Hypothalamus (tissue), 51 donors: ENCODE measurements around the gene C19orf25.
A peak's percentile ranks its signal among the peaks of the same experiment; 100 is the strongest.

Source experiments
- DNase-seq, 51 donors: peaks; one replicate each; lab custom pipeline; 2025; lab: John Stamatoyannopoulos, UW

Gene C19orf25

GRCh38 chr19:1513499-1514294 lies 34.7 kb upstream of the C19orf25 start:
- peak in 1 of 51 donors; percentile 6 for DNase-seq

- peak in 1 of 51 donors; percentile 13 for DNase-seq
Observed at GRCh38 chr19:1512671-1513498, 33.9 kb upstream of the C19orf25 start, which contains the start of gene ADAMTSL5. TSS of gene ADAMTSL5 (minus strand) at chr19:1513019. CDS start at chr19:1510943, 2,076 bp downstream.

DNA sequence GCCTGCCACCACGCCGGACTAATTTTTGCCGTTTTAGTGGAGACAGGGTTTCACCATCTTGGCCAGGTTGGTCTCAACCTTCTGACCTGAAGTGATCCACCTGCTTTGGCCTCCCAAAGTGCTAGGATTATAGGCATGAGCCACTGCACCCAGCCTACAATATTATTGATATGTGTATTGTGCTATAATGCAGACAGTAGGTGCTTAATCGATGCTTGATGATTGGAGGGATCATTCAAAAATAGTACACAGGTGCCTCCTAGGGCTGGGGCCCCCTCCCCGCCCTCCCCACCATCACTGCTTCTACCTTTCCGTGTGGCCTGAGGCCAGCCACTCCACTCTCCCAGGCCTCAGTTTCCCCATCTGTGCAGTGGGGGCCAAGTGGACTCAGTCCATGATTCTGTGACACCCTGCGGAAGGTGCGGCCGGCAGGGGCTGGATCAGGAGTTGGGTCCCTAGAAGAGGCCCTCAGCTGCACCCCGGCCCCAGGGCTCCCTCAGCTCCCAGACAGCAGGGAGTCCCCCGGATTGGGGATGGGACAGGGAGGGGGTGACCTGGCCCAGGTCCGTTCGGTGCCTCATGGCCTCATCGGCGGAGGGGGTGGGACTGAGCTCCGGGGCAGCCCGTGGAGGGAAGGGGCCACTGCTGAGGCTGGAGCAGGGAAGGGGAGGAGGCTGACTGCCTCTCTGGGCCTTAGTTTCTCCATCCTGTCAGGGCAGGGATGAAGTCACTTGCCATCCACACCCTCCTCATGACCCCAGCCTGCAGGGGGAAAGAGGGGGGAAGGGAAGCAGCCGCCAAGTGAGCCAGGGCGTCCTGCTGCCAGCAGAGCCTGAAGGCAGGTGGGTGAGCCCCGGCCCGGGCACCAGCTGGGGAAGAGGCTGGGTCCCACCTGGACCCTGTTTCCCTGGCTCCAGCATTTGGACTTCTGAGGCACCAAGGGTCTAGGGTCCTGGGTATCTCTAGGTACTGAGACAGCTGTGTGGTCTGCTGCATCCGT lies 32.6 kb upstream of the C19orf25 start:
- DNase-seq: no peak

DNA sequence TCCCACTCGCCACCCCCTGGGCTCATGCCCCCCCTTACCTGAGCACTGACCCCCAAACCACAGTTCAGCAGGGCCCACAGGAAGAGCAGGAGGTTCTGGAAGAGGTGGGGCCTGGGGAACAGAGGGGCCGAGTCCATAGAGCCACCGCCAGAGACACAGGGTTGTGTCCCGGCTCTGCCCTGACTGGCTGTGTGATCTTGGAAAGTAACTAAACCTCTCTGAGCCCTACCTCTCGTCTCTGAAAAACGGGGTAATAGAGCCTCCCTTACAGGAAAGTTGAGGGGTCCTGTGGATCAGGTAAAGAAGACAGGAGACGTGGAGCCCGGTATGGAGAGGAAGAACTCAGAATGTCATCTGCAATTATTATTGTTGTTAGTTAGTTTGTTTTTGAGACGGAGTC lies 31.8 kb upstream of the C19orf25 start:
- no peak for DNase-seq

- no peak for DNase-seq
Observed at GRCh38 chr19:1510442-1510806, 31.4 kb upstream of the C19orf25 start.

GRCh38 chr19:1509602-1510441 lies 30.8 kb upstream of the C19orf25 start:
- DNase-seq: no peak

DNA sequence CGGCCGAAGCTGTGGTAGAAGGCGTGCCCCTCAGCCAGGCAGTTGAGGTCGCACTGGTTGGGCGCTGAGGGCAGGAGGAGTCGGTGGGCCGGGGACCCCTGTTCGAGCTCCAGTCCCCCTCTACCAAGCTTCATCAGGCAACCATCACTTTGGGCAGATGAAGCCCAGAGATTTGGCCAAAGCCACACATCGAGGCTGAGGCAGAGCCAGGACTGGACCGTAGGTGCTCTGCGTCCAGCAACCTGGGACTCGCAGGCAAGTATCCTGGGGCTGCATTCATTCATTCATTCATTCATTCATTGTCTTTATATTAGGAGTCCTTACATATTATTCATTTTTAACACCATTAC lies 29.5 kb upstream of the C19orf25 start:
- no peak for DNase-seq

- DNase-seq: peak; percentile 53 to 96 (median 89)
Observed at GRCh38 chr19:1507763-1508506, 28.9 kb upstream of the C19orf25 start.

DNA sequence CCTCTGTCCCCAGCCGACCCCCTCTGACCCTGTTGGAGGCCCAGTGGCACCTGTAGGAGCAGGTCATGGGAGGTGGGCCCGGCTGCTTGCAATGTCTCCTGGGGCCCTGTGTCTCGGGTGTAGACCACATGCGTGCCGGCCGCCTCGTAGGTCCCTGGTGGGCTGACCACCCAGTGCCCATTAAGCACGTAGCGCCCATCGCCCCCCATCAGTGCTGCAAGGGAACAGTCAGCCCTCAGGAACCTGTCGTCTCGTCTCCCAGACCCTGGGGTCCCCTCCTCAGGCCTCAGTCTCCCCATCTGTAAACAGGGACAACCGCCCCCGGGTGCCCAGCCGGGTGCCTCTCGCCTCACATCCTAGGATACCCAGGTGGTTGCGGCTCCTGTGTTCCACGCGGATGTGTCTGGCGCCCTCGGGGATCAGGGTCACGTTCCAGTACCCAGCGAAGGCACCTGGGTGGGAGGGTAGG lies 28.2 kb upstream of the C19orf25 start:
- peak in 1 of 51 donors; percentile 37 for DNase-seq

GRCh38 chr19:1505991-1506881 lies 27.2 kb upstream of the C19orf25 start:
- no peak for DNase-seq

- no peak for DNase-seq
Observed at GRCh38 chr19:1505012-1505411, 26.0 kb upstream of the C19orf25 start.

DNA sequence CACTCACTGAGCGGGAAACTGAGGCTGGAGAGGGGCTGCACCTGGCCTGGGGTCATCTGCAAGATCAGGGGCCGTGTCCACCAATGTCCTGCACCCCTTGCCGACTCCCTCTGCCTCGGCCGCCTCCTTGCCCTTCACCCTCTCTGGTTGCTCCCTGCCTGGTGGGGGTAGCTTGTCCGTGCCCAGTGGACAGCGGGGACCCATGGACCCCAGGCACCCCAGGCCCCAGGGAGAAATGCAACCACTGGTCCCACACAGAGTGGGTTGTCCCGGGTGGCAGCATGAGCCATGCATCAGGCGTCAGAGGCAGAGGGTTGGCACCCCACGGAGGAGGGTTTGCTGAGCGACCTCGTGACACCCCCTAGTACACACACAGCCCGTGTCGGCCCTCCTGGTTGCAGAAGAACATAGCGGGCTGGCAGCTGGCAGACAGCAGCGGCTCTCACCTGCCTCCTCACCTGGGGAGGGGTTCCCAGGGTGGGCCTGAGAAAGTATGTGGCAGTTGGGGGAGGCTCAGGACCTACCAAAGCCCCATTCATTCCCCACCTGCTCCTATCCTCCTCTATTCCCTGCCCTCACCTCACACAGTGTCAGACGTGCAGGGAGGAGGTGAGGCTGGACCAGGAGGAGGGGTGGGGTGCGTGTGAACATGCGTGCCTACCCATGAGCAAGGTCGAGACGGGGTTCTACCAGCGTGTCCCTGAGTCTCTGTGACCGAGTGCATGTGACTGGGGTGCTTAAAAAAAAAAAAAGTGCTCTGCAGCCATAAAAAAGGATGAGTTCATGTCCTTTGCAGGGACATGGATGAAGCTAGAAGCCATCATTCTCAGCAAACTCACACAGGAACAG lies 25.1 kb upstream of the C19orf25 start:
- no peak for DNase-seq

DNA sequence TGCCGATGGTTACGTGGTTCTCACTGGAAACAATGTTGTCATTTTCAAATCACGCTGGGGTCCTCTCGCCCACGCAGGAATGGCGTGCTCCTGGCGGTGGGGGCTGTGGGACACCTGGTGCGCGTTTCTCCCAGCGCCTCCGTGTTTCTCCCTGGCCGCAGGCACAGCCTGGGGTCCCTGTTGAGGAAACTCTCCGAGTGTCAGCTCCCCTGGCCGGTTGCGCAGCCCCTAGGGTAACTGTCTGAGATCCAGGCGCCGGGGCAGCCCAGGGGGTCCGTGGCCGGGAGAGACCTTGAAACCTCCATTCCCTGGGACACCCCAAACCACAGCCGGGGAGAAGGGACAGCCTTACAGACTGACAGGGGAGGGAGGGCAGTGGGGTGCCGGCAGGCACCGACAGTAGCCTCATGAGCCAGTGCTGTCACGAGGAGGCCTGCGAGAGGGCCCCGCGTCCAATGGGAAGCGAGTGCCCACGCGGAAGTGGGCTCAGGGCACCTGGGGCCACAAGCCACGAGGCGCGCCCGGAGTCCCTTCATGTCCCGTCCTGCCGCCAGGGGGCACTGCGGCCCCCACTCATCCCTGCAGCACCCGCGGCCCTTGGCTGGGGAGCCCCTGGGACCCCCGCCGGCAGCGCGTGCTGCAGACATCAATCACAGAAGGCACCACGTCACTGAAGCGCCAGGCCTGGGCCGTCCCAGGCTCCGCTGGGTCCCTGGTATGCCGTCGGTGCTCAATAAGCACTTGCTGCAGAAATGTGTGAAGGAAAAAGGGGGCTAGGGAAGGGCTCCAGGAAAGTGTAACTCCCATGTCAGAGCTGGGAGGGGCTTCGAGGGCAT lies 24.3 kb upstream of the C19orf25 start:
- DNase-seq: peak in 36 of 51 donors; percentile 5 to 73 (median 24)

DNA sequence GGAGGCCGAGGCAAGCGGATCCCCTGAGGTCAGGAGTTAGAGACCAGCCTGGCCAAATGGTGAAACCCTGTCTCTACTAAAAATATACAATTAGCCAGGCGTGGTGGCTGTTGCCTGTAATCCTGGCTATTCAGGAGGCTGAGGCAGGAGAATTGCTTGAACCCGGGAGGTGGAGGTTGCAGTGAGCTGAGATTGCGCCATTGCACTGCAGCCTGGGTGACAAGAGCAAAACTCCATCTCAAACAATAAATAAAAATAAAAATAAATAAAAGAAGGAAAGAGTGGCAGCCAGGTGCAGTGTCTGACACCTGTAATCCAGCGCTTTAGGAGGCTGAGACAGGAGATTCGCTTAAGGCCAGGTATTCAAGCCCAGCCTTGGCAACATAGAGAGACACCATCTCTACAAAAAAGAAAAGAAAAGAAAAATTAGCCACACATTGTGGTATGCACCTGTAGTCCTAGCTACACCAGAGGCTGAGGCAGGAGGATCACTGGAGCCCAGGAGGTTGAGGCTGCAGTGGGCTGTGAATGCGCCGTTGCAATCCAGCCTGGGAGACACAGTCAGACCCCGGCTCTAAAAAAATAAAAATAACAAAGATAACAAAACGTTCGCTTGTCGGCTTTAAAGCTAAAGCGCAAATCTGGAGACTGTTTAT lies 23.5 kb upstream of the C19orf25 start:
- no peak for DNase-seq

DNA sequence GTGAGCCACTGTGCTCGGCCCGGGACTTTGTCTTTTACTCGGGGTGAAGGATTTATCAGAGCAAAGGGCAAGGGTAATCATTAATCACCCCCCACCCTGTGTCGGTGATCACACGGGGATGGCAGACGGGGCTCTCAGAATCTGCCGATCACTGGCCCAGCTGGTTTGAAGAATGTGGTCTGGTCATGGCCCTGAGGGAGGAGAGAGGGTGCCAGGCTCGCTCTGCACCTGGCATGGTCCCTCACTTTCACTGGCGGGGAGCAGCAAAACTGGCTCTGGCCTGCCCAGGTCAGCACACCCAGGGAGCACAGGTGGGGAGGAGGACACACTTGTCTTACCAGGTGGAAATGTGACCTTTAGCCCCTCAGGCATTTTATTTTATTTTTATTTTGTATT lies 22.2 kb upstream of the C19orf25 start:
- no peak for DNase-seq
